ENCODE measurements around the gene WRAP73. TPM values are rescaled to one million over a fixed set of nuclear protein-coding genes. Genes with fewer than 3 reads are reported as not detected.

WRAP73 gene
- total RNA-seq, 1 donor from 2014 or later = 19.0 TPM

GRCh38 chr1:3581296-3582036, 68.4 kb downstream of the WRAP73 start:
- DNase-seq (ENCODE audit: low spot score) = peak; percentile 49
- Mint-ChIP-seq H3K9me3 (ENCODE audit: unreplicated experiment) (no peaks in the 10 kb centered on the region), H3K27ac (ENCODE audit: unreplicated experiment) (peak overlapping the region; percentile 73), H3K4me3 (ENCODE audit: unreplicated experiment) (no peak overlapping the region), H3K27me3 (ENCODE audit: unreplicated experiment) (peaks cover 15% of the 10 kb centered on the region), H3K36me3 (ENCODE audit: low read depth, unreplicated experiment) (peaks cover 5% of the 10 kb centered on the region), H3K4me1 (ENCODE audit: unreplicated experiment) (peaks cover 29% of the 10 kb centered on the region)
- no peak for TF ChIP-seq CTCF (IDR thresholded peaks at IDR 0.05; ENCODE audit: unreplicated experiment)

Other genes with a start within 250 kb of the WRAP73 start
- 1.7 TPM for gene ARHGEF16, start 195.4 kb downstream of the WRAP73 start, total RNA-seq (ENCODE audit: unreplicated experiment)
- 198 TPM for gene MEGF6, start 38.6 kb downstream of the WRAP73 start, total RNA-seq (ENCODE audit: unreplicated experiment)
- 35.2 TPM for gene TPRG1L, start 25.1 kb downstream of the WRAP73 start, total RNA-seq (ENCODE audit: unreplicated experiment)
- gene TP73, start 2.4 kb upstream of the WRAP73 start, total RNA-seq (ENCODE audit: unreplicated experiment) = not detected
- not detected for gene CCDC27, start 102.3 kb upstream of the WRAP73 start, total RNA-seq (ENCODE audit: unreplicated experiment)
- gene SMIM1, start 122.6 kb upstream of the WRAP73 start, total RNA-seq (ENCODE audit: unreplicated experiment) = 2.1 TPM
- gene LRRC47, start 146.4 kb upstream of the WRAP73 start, total RNA-seq (ENCODE audit: unreplicated experiment) = 52.2 TPM
- gene CEP104, start 207.1 kb upstream of the WRAP73 start, total RNA-seq (ENCODE audit: unreplicated experiment) = 40.3 TPM
- gene DFFB, start 207.4 kb upstream of the WRAP73 start, total RNA-seq (ENCODE audit: unreplicated experiment) = 6.8 TPM

Measured in endothelial cell (in vitro differentiated cells).